ENCODE results near the gene ELFN2.
"Not testable (repeated sequence)": the region's sequence is repeated elsewhere in the genome, so short reads cannot be mapped to it uniquely, and the experiment has no call there.

Gene ELFN2

GRCh38 chr22:37410174-37411055, 16.9 kb downstream of the ELFN2 start:
- no peak for DNase-seq (ENCODE audit: low read depth)

- DNase-seq (ENCODE audit: low read depth), result no peak
Measured at GRCh38 chr22:37409459-37410050, 17.7 kb downstream of the ELFN2 start.

GRCh38 chr22:37409031-37409430, 18.2 kb downstream of the ELFN2 start:
- no peak for DNase-seq (ENCODE audit: low read depth)

- no peak for DNase-seq (ENCODE audit: low read depth)
Measured at GRCh38 chr22:37407856-37408255, 19.4 kb downstream of the ELFN2 start.

- no peak for DNase-seq (ENCODE audit: low read depth)
Measured at GRCh38 chr22:37406441-37407235, 20.6 kb downstream of the ELFN2 start.

GRCh38 chr22:37404091-37404490, 23.2 kb downstream of the ELFN2 start:
- DNase-seq (ENCODE audit: low read depth), result no peak

- no peak for DNase-seq (ENCODE audit: low read depth)
Measured at GRCh38 chr22:37403267-37403960, 23.9 kb downstream of the ELFN2 start.

- no peak for DNase-seq (ENCODE audit: low read depth)
Measured at GRCh38 chr22:37402184-37402506, 25.1 kb downstream of the ELFN2 start.

GRCh38 chr22:37401401-37402183, 25.7 kb downstream of the ELFN2 start:
- DNase-seq (ENCODE audit: low read depth), result no peak

- DNase-seq (ENCODE audit: low read depth), result no peak
Measured at GRCh38 chr22:37400719-37401118, 26.6 kb downstream of the ELFN2 start.

- not testable (repeated sequence) for DNase-seq (ENCODE audit: low read depth)
Measured at GRCh38 chr22:37399457-37399856, 27.8 kb downstream of the ELFN2 start.

- DNase-seq (ENCODE audit: low read depth), result no peak
Measured at GRCh38 chr22:37397226-37397625, 30.1 kb downstream of the ELFN2 start.

- DNase-seq (ENCODE audit: low read depth), result no peak
Measured at GRCh38 chr22:37396488-37397084, 30.7 kb downstream of the ELFN2 start.

GRCh38 chr22:37394341-37394740, 32.9 kb downstream of the ELFN2 start:
- DNase-seq (ENCODE audit: low read depth), result no peak

GRCh38 chr22:37393746-37394145, 33.5 kb downstream of the ELFN2 start:
- DNase-seq (ENCODE audit: low read depth), result no peak

- DNase-seq (ENCODE audit: low read depth), result no peak
Measured at GRCh38 chr22:37392721-37393328, 34.5 kb downstream of the ELFN2 start.

- no peak for DNase-seq (ENCODE audit: low read depth)
Measured at GRCh38 chr22:37391702-37392101, 35.6 kb downstream of the ELFN2 start.

GRCh38 chr22:37390075-37390474, 37.2 kb downstream of the ELFN2 start:
- no peak for DNase-seq (ENCODE audit: low read depth)

- no peak for DNase-seq (ENCODE audit: low read depth)
Measured at GRCh38 chr22:37388538-37388937, 38.7 kb downstream of the ELFN2 start.

GRCh38 chr22:37387793-37388192, 39.5 kb downstream of the ELFN2 start:
- no peak for DNase-seq (ENCODE audit: low read depth)

- no peak for DNase-seq (ENCODE audit: low read depth)
Measured at GRCh38 chr22:37386441-37386840, 40.8 kb downstream of the ELFN2 start.

Measured in activated T-helper 9 cell treated with anti-CD3 and anti-CD28 coated beads, Interleukin-2, amount 50 U/mL, for 16 hours (primary cell).